ENCODE results near the gene CADPS. TPM values are rescaled to one million over a fixed set of nuclear protein-coding genes. Genes with fewer than 3 reads are reported as not detected.

CADPS gene
- total and polyA plus RNA-seq, 12 donors: 1.4 to 36.6 (median 21.6) TPM

DNA sequence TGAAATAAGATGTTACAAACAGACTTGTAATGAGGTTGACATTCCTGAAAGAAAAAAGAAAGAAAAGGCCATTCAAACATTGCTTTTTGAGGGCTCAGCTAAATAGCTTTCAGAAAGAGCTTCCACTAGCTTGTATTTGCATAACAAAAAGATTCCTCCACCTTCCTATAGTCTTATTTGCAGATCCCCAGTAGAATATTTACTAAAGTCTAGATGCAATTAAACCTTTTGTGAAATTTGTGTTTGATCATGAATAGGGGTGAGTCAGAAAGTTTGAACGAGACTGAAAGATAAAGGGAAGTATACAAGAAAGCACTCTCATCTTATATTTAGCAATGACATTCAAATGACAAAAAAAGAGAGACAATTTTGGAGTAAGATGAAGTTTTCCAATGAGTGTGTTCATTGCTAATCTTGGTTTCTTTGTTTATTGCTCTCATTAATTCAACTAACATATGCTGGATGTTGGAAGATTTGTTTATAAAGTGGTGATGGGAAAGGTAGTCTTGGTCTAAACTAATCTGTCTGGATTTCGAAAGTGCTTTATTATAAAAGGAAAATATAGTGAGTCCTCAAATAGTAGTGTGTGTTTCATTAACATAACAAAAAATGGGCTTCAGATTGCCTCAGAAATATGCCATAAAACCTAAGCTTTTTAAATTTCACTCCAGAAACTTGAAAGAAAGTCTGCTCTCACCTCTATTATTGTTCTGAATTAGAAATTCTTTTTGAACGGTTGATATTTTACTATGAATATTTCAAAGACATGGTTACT is 9.1 kb upstream of the CADPS start:
- Histone ChIP-seq H3K4me3 (no peak overlapping the region), H3K9me3 (no peaks in the 10 kb centered on the region), H3K27ac (no peak overlapping the region), H3K4me1 (peaks cover 0 to 6% (median 0%) of the 10 kb centered on the region in 9 donors), H3K27me3 (peaks cover 0 to 6% (median 0%) of the 10 kb centered on the region in 7 donors), H3K36me3 (no peaks in the 10 kb centered on the region)
- TF ChIP-seq, protein P1, sequence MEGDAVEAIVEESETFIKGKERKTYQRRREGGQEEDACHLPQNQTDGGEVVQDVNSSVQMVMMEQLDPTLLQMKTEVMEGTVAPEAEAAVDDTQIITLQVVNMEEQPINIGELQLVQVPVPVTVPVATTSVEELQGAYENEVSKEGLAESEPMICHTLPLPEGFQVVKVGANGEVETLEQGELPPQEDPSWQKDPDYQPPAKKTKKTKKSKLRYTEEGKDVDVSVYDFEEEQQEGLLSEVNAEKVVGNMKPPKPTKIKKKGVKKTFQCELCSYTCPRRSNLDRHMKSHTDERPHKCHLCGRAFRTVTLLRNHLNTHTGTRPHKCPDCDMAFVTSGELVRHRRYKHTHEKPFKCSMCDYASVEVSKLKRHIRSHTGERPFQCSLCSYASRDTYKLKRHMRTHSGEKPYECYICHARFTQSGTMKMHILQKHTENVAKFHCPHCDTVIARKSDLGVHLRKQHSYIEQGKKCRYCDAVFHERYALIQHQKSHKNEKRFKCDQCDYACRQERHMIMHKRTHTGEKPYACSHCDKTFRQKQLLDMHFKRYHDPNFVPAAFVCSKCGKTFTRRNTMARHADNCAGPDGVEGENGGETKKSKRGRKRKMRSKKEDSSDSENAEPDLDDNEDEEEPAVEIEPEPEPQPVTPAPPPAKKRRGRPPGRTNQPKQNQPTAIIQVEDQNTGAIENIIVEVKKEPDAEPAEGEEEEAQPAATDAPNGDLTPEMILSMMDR (IDR thresholded peaks at IDR 0.05): no peak
- 25 to 45% methylated on average over 3 of the region's 3 CpGs for WGBS, 2 donors
- DNase-seq: no peak
- intact Hi-C loops (cut with DNase I): no loop called here
- no peak for ATAC-seq

DNA sequence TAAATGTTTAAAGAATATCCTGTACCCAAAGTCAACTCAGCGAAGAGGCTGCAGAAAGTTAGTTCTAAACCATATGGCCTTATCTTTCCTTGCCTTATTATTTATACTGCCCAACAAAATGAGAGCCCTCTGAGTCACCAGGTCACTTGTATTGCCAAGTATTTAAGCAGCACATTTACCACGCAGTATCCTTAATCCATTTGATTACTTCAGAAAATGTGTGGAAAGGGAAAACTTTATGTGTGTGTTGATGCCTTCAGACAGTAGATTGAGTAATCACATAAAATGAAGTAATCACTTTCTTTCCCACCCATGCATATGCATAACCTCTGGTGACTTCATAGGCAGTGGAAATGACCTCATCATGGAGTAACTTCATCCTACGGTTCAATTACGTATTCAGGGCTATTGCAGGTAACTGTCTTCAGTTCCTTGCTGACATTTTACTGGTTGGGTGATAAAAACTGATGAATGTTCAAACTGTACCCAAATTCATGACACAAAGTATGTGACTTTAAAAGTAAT is 7.5 kb upstream of the CADPS start:
- no peaks in the 10 kb centered on the region for H3K36me3 ChIP-seq
- H3K9me3 ChIP-seq: no peaks in the 10 kb centered on the region
- intact Hi-C loops (cut with DNase I): no loop called here
- H3K4me3 ChIP-seq: no peak overlapping the region
- TF ChIP-seq, protein P1 (IDR thresholded peaks at IDR 0.05): no peak
- no peak overlapping the region for H3K27ac ChIP-seq
- H3K27me3 ChIP-seq: peaks cover 0 to 6% (median 0%) of the 10 kb centered on the region in 7 donors
- H3K4me1 ChIP-seq: no peaks in the 10 kb centered on the region
- DNase-seq (no peak), ATAC-seq (no peak)
- 70 to 85% methylated on average over 4 of the region's 4 CpGs for WGBS, 2 donors

DNA sequence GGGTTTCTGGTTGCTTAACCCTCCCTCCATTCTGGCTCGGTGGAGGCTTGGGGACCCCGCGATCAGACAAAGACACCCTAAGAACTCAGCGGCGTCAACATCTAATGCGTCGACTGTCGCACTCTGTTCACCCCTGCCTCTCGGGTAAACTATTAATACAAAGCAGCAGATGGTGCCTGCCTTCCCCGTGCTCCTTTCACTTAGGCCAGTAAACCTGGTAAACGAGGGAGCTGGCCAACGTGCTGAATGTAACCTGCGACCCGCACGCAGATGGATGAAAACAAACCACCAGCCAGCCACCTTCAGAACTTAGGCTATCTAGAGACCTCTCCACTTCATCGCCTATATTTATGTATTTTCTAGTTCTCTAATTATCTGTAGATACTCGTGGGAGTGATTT is 848 bp upstream of the CADPS start:
- H3K4me3 ChIP-seq: peak overlapping the region in 1 of 10 donors; percentile 63
- ATAC-seq (peak in 3 of 8 donors; percentile 30 to 49 (median 39)), DNase-seq (peak; percentile 36 to 49)
- H3K27me3 ChIP-seq: peaks cover 0 to 55% (median 33%) of the 10 kb centered on the region in 7 donors
- intact Hi-C loops (cut with DNase I): loop anchor here in 4 of 10 donors (10.0 kb wide), 3 partner anchors 211 to 319 kb away; no protein-coding TSS in a partner anchor
- WGBS, 2 donors: 2% methylated on average over 17 of the region's 17 CpGs
- no peaks in the 10 kb centered on the region for H3K36me3 ChIP-seq
- peaks cover 0 to 9% (median 0%) of the 10 kb centered on the region in 11 donors for H3K9me3 ChIP-seq
- TF ChIP-seq, protein P1 (IDR thresholded peaks at IDR 0.05): no peak
- no peak overlapping the region for H3K27ac ChIP-seq
- H3K4me1 ChIP-seq: peaks cover 0 to 25% (median 6%) of the 10 kb centered on the region in 9 donors

DNA sequence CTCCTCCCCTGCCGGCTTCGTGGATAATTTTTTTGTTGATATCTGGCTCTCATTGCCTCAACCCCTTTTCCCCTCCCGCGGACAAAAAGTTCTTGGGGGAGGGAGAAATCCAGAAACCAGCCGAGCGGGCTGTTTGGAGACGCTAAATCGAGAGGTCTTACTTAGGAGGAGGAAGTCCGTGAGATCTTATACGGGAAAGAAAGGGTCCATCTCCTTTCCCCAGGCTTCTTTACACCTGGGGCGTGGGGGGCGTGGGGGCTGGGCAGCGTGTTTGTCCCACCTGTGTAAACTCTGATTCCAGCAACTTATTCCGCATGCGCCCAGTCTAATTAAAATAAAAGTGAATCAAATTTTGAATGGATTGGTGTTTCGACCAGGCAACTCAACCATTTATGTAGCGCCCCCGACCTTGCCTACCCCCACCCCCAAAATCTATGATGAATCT is 364 bp upstream of the CADPS start:
- Histone ChIP-seq H3K4me3 (peak overlapping the region in 9 of 10 donors; percentile 42 to 65 (median 61)), H3K9me3 (peaks cover 0 to 9% (median 0%) of the 10 kb centered on the region in 11 donors), H3K36me3 (no peaks in the 10 kb centered on the region), H3K4me1 (peaks cover 0 to 26% (median 6%) of the 10 kb centered on the region in 9 donors), H3K27me3 (peaks cover 0 to 55% (median 33%) of the 10 kb centered on the region in 7 donors), H3K27ac (no peak overlapping the region)
- no peak for DNase-seq
- no peak for ATAC-seq
- intact Hi-C loops (cut with DNase I): loop anchor here in 4 of 10 donors (10.0 kb wide), 3 partner anchors 211 to 319 kb away; no protein-coding TSS in a partner anchor
- TF ChIP-seq, protein P1 (IDR thresholded peaks at IDR 0.05): no peak
- WGBS, 2 donors: 2 to 4% methylated on average over 18 of the region's 18 CpGs
